ENCODE measurements around the gene SHB.
"Not testable (repeated sequence)": the region's sequence is repeated elsewhere in the genome, so short reads cannot be mapped to it uniquely, and the experiment has no call there.

SHB gene

GRCh38 chr9:37902796-37903646 is 166.0 kb downstream of the SHB start:
- peak; percentile 46 for DNase-seq (ENCODE audit: low spot score)

GRCh38 chr9:37902131-37902530 is 166.9 kb downstream of the SHB start:
- no peak for DNase-seq (ENCODE audit: low spot score)

- peak; percentile 71 for DNase-seq (ENCODE audit: low spot score)
Measured at GRCh38 chr9:37899041-37899440, 170.0 kb downstream of the SHB start.

GRCh38 chr9:37897665-37898064 is 171.4 kb downstream of the SHB start:
- DNase-seq (ENCODE audit: low spot score): no peak

- DNase-seq (ENCODE audit: low spot score): no peak
Measured at GRCh38 chr9:37892063-37892462, 177.0 kb downstream of the SHB start.

- not testable (repeated sequence) for DNase-seq (ENCODE audit: low spot score)
Measured at GRCh38 chr9:37891042-37891441, 178.0 kb downstream of the SHB start.

- DNase-seq (ENCODE audit: low spot score): no peak
Measured at GRCh38 chr9:37889536-37889935, 179.5 kb downstream of the SHB start.

- not testable (repeated sequence) for DNase-seq (ENCODE audit: low spot score)
Measured at GRCh38 chr9:37887977-37888583, 180.9 kb downstream of the SHB start.

- DNase-seq (ENCODE audit: low spot score): no peak
Measured at GRCh38 chr9:37880916-37881479, 188.0 kb downstream of the SHB start.

- no peak for DNase-seq (ENCODE audit: low spot score)
Measured at GRCh38 chr9:37876376-37876775, 192.7 kb downstream of the SHB start.

- no peak for DNase-seq (ENCODE audit: low spot score)
Measured at GRCh38 chr9:37873955-37874354, 195.1 kb downstream of the SHB start.

GRCh38 chr9:37870799-37871176 is 198.2 kb downstream of the SHB start:
- no peak for DNase-seq (ENCODE audit: low spot score)

GRCh38 chr9:37870081-37870798 is 198.8 kb downstream of the SHB start:
- DNase-seq (ENCODE audit: low spot score): no peak

Measured in GM03348 (cell line).